ENCODE results near the gene GRB2. TPM values are rescaled to one million over a fixed set of nuclear protein-coding genes. Genes with fewer than 3 reads are reported as not detected.

GRB2 gene
- total and polyA plus RNA-seq, 2 experiments from 2014 or later = 89.0 to 112 TPM

DNA sequence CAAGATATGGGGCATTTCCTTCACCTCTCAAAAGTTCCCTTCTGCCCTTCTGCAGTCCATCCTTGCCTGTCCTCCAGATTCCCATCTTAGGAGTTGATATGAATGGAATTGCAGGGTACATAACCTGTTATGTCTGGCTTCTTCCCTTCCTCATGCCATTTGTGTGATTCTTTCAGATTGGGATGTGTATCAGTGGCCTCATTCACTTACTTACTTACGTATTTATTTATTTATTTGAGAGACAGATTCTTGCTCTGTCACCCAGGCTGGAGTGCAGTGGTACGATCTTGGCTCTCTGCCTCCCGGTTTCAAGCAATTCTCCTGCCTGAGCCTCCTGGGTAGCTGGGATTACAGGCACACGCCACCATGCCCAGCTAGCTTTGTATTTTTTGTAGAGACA lies 44.8 kb upstream of the GRB2 start:
- H3K4me1 Mint-ChIP-seq = no peaks in the 10 kb centered on the region; the same call in 2 of the 3 replicates
- H3K27me3 ChIP-seq (ENCODE audit: insufficient read depth) = no peaks in the 10 kb centered on the region
- H3K9me3 Mint-ChIP-seq = no peaks in the 10 kb centered on the region
- H3K79me2 ChIP-seq (replicated peaks; ENCODE audit: insufficient read depth) = no peaks in the 10 kb centered on the region
- no peaks in the 10 kb centered on the region for H3K36me3 Mint-ChIP-seq (ENCODE audit: low read depth)
- H3K4me2 ChIP-seq = no peak overlapping the region
- no peak overlapping the region for H3K27ac ChIP-seq (ENCODE audit: low read depth)
- H3K4me3 Mint-ChIP-seq = no peak overlapping the region
- DNase-seq (ENCODE audit: low spot score) = no peak
- no peak overlapping the region for H3K4me3 ChIP-seq
- TF ChIP-seq STAT1 (IDR thresholded peaks at IDR 0.05; ENCODE audit: unreplicated experiment) = no peak
- no peak for TF ChIP-seq ZNF114 (CRISPR knock-in tag; IDR thresholded peaks at IDR 0.05)
- TF ChIP-seq NANOG (IDR thresholded peaks at IDR 0.05; ENCODE audit: borderline replicate concordance) = no peak
- TF ChIP-seq EZH2phosphoT487 (IDR thresholded peaks at IDR 0.05; ENCODE audit: unreplicated experiment) = no peak
- no peak for TF ChIP-seq POLR2AphosphoS5 (IDR thresholded peaks at IDR 0.05; ENCODE audit: low read depth)
- no peak for TF ChIP-seq ZNF462 (CRISPR knock-in tag; IDR thresholded peaks at IDR 0.05)
- no peak for TF ChIP-seq CREB1 (CRISPR knock-in tag; IDR thresholded peaks at IDR 0.05; ENCODE audit: low read depth)
- TF ChIP-seq EZH2 (IDR thresholded peaks at IDR 0.05; ENCODE audit: low read depth, unreplicated experiment) = no peak
- TF ChIP-seq CTCF (conservative IDR thresholded peaks at IDR 0.05; ENCODE audit: low read depth in 2 of 2) = no peak
- TF ChIP-seq JUNB (IDR thresholded peaks at IDR 0.05; ENCODE audit: unreplicated experiment) = no peak
- TF ChIP-seq ETS1 (IDR thresholded peaks at IDR 0.05) = no peak
- no peak for TF ChIP-seq ZNF331 (CRISPR knock-in tag; IDR thresholded peaks at IDR 0.05; ENCODE audit: low read depth)
- TF ChIP-seq REST (IDR thresholded peaks at IDR 0.05; ENCODE audit: unreplicated experiment) = no peak
- no peak for ATAC-seq
- H2AFZ ChIP-seq = peak overlapping the region; percentile 47; the same call in 1 of the 2 replicates
- no peaks in the 10 kb centered on the region for H3K36me3 ChIP-seq (ENCODE audit: insufficient read depth)
- no peak overlapping the region for H3K27ac Mint-ChIP-seq
- no peaks in the 10 kb centered on the region for H4K20me1 ChIP-seq (replicated peaks; ENCODE audit: insufficient read depth)
- no peaks in the 10 kb centered on the region for H3K9me2 ChIP-seq (ENCODE audit: insufficient read depth)
- H3F3A ChIP-seq (replicated peaks; ENCODE audit: low read depth) = no peaks in the 10 kb centered on the region
- H3K27me3 Mint-ChIP-seq (ENCODE audit: insufficient read depth, low read depth, poor library complexity) = peaks cover 8% of the 10 kb centered on the region
- no peaks in the 10 kb centered on the region for H3K4me1 ChIP-seq (ENCODE audit: insufficient read depth)

Measured in GM23338 (cell line).